ENCODE results near the gene SMARCA4.

The SMARCA4 gene

DNA sequence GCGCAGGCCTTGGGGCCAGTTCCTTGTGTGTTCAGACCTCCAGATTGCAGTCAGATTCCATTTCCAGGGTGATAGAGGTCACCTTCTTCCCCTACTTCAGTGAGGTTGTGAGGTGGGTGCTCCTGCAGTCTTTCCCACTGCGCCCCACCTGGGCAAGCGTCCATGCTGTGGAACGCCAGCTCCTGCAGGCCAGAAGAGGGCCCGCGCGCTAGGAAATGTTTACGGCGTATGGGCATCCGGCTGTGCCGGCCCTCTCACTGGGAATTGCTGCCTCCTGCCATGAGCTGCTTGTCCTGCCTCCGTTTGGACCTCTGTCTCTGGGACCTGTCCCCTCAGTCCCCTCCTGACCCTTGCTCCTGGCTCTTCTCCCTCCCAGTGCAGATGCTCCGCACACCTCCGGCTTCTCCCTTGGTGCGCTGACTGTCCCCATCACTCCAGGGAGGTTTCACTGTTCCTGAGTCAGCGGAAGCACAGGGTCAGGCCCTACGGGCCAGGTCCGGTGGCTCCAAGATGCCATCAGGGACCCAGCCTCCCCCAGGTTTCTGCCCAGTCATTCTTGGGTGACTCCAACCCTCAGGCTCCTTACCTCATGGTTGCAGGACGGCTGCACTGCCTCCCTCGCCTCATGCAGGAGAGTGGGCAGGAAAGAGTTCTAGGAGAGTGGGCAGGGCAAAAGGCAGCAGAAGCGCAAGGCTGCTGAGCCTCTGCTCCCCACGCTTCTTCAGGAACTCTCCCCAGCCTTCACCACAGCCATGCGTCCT lies 56.6 kb downstream of the SMARCA4 start:
- no peak for DNase-seq

DNA sequence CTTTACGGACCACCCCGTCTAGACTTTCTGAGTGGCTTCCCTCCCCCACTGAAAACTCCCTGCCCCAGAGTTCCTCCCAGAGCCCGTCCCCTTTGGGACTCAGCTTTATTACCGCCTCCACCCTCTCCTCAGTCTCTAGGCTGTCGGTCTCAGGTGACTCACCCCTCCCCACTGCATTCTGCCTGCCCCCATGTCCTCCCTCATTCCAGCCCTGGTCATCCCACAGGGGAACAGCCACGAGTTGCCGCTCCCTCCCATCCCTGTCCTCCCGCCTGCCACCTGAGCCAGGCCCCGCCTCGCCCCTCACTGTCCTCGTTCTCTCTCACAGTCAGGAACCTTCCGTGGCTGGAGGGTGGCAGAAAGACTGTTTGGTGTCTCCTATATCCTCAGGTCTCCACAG lies 57.3 kb downstream of the SMARCA4 start:
- DNase-seq, result no peak

DNA sequence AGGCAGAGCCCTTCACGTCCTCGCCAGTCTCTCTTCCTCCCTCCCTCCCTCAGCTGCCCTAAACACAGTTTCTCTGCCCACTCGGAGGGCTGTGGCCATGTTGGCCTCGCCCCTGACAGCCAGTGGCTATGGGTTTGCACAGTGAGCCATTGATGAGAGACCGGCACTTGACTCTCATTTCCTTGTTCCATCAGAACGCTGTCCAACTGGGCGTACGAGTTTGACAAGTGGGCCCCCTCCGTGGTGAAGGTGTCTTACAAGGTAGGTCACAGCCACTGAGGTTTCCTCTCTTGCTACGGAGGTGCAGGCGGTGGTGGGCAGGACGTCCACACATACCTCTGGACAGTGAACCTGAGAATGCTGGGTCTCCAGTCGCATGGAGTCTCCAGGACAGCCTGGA lies 57.9 kb downstream of the SMARCA4 start:
- no peak for DNase-seq

- DNase-seq, result no peak
Measured at GRCh38 chr19:11019262-11019661, 58.4 kb downstream of the SMARCA4 start.

DNA sequence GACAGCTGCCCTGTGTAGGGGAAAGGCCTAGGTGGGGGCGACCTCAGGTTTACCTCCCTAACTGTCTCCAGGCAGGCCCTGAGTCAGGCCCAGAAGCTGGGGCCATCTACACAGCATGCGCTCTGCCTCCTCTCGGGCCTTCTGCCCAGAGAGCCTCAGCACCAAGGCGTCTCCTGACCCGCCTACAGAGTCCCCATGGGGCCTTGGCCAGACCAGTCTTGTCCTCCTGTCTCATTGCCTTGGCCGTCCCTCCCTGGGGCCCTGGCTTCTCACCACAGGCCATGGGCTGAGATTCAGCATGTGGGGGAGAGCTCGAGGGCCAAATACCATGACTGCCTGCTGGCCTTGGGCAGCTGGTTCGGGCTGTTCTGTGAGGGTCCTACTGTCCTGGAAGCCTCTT lies 59.0 kb downstream of the SMARCA4 start:
- no peak for DNase-seq

DNA sequence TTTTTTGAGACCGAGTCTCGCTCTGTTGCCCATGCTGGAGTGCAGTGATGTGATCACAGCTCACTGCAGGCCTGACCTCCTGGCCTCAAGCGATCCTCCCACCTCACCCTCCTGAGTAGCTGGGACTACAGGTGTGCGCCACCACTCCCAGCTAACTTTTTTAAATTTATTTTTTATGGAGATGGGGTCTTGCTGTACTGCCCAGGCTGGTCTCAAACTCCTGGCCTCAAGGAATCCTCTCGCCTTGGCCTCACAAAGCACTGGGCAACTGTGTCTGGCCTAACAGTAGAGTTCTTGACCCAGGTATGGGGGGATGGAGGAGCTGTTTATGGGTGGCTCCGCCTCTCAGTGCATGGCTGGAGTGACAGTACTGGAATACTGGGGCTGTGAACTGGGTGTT lies 59.6 kb downstream of the SMARCA4 start:
- DNase-seq, result no peak

- no peak for DNase-seq
Measured at GRCh38 chr19:11020982-11021759, 60.3 kb downstream of the SMARCA4 start.

DNA sequence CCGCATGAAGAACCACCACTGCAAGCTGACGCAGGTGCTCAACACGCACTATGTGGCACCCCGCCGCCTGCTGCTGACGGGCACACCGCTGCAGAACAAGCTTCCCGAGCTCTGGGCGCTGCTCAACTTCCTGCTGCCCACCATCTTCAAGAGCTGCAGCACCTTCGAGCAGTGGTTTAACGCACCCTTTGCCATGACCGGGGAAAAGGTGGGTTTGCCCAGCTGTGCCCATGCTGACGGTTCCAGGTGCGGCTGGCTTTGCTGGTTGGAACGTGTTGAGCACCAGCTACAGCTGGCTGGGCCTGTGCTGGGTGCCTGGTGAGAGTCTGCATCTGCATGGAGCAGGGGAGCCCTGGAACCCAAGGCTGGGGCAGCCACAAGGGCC lies 60.9 kb downstream of the SMARCA4 start:
- DNase-seq, result no peak

GRCh38 chr19:11023016-11023415 lies 62.2 kb downstream of the SMARCA4 start:
- no peak for DNase-seq

DNA sequence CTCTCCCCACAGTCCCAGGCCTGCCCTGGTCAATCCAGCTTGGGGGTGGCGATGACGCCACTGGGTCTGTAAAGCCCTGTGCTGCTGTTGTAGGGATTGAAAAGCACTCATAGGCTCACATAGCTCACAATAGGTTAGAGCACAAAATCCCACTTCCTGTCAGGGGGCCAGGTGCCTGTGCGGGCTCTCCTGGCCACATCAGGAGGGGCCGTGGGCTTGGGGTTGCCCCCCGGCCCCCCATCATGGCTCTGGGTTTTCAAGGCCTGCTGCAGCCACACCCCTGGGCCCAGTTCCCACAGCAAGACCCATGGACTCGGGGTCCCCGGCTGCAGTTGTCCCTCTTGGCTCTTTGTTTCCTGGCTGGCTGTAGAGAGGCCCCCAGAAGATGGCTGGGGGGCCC lies 62.9 kb downstream of the SMARCA4 start:
- no peak for DNase-seq

- no peak for DNase-seq
Measured at GRCh38 chr19:11024259-11024658, 63.4 kb downstream of the SMARCA4 start.

- DNase-seq, result no peak
Measured at GRCh38 chr19:11025006-11025405, 64.2 kb downstream of the SMARCA4 start.

- DNase-seq, result no peak
Measured at GRCh38 chr19:11025445-11025844, 64.6 kb downstream of the SMARCA4 start.

- DNase-seq, result no peak
Measured at GRCh38 chr19:11025997-11026396, 65.2 kb downstream of the SMARCA4 start.

- DNase-seq, result no peak
Measured at GRCh38 chr19:11027381-11027780, 66.6 kb downstream of the SMARCA4 start.

GRCh38 chr19:11028146-11028545 lies 67.3 kb downstream of the SMARCA4 start:
- no peak for DNase-seq

DNA sequence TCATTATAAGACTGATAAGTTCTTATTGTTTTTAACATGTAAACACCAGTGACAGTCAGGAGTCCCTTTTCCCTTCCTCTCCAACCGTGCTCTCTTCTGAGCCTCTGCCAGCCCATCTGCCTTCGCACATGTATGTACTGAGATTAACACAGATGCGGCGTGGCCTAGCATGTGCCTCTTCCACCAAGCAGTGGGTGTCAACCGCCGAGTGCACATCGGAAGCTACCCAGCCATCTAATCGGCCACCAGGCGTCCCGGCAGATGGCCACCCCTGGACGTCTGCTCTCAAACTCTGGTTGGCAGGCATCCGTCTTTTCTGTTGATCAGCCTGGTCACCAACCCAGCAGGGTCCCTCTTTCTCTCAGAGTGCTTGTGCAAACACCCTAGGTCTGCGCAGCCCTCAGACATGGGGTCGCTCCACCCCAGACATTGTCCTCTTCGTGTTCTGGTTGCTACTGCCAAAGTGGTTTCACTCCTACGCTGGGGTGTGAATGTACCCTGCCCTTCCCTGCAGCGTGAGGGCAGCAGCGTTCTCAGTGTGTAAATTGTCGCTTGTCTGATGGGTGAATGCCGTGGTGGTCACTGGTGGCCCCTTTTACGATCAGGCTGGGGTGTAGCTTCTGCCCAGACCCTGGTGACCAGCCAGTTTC lies 70.7 kb downstream of the SMARCA4 start:
- DNase-seq, result no peak

DNA sequence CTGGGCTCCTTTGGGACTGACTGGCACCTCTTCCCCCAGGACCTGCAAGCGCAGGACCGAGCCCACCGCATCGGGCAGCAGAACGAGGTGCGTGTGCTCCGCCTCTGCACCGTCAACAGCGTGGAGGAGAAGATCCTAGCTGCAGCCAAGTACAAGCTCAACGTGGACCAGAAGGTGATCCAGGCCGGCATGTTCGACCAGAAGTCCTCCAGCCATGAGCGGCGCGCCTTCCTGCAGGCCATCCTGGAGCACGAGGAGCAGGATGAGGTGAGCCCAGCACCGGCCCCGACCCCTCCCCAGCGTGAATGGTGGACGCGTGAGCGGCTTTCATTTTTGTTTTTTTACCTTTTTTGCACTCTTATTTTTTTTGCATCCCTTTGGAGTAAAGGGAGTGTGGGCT lies 72.4 kb downstream of the SMARCA4 start:
- no peak for DNase-seq

- DNase-seq, result no peak
Measured at GRCh38 chr19:11033763-11034162, 72.9 kb downstream of the SMARCA4 start.

DNA sequence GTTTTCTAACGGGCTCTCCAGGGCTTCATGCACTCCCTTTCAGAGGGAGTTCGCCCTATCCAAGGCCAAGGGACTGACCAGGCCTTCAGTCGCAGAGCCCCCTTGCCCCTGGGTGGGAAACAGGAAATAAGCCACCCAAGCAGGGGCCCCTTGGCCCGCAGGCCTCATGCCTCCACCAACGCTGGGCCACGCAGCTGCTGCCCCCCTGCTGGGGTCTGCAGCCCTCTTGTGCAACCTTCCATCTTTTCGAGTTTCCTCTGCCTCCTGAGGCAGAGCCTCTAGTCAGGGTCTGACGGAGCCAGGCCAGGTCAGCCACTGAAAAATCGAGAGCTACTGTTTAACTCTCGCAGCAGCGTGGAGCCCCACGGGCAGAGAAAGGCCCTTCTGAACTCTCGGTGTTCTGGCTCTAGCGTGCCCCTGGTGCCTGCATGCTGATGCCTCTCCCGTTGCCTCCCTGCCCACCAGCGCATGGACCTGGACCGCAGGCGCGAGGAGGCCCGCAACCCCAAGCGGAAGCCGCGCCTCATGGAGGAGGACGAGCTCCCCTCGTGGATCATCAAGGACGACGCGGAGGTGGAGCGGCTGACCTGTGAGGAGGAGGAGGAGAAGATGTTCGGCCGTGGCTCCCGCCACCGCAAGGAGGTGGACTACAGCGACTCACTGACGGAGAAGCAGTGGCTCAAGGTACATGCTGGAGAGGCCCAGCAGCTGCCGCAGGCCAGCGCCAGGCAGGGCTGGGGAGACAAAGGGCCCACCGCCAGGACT lies 73.8 kb downstream of the SMARCA4 start:
- no peak for DNase-seq

GRCh38 chr19:11035441-11036377 lies 74.9 kb downstream of the SMARCA4 start:
- peak; percentile 85 to 90 for DNase-seq

GRCh38 chr19:11038511-11038910 lies 77.7 kb downstream of the SMARCA4 start:
- no peak for DNase-seq
